ENCODE data around the gene MEX3D.

DNA sequence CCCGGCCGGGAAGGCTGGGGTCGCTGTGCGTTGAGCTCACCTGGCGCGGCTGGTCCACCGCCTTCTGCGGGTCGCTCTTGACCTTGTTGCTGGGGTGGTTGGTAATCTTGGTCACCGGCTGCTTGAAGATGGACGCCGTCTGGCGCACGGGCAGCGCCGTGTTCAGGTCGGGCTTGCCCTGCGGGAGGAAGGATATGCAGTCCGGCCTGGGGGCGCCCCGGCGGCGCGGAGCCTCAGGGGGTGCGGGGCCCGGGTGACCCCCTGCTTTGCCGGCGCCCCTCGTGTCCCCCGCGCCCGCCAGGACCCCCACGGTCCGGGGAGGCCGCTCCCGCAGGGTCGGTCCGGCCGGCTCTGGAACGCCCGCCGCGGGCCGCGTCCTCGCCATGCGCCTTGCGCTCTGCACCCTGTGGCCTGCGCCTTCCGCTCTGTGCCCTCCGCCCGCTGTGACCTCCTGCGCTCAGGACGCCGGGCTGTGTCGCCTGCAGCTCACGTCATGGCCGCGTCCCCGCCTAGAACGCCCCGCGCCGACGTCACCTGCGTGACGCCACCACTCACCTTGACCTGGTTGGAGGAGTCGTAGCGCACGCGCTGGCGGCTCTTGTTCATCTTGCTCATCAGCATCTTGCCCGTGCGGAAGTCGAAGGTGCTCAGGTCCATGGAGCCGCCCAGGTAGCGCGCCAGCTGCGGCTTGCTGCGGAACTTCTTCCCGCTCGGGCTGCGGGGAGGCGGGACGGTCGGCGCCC lies 16.5 kb upstream of the MEX3D start:
- TF ChIP-seq, protein P1, sequence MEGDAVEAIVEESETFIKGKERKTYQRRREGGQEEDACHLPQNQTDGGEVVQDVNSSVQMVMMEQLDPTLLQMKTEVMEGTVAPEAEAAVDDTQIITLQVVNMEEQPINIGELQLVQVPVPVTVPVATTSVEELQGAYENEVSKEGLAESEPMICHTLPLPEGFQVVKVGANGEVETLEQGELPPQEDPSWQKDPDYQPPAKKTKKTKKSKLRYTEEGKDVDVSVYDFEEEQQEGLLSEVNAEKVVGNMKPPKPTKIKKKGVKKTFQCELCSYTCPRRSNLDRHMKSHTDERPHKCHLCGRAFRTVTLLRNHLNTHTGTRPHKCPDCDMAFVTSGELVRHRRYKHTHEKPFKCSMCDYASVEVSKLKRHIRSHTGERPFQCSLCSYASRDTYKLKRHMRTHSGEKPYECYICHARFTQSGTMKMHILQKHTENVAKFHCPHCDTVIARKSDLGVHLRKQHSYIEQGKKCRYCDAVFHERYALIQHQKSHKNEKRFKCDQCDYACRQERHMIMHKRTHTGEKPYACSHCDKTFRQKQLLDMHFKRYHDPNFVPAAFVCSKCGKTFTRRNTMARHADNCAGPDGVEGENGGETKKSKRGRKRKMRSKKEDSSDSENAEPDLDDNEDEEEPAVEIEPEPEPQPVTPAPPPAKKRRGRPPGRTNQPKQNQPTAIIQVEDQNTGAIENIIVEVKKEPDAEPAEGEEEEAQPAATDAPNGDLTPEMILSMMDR (conservative IDR thresholded peaks at IDR 0.05) = no peak
- TF ChIP-seq ZFX (IDR thresholded peaks at IDR 0.05) = no peak

All from C4-2B (cell line).